H1 (cell line): ENCODE measurements around the gene PDZD2.

Experiments
- FOSL1 ChIP-seq: IDR thresholded peaks from 2 replicates; pipeline ENCODE4 v1.6.1; 2011; ENCODE audit warnings: mild to moderate bottlenecking, low read depth, low read length, moderate library complexity; ENCODE audit not compliant: insufficient read depth
- JUND ChIP-seq: IDR thresholded peaks from 2 replicates; pipeline ENCODE4 v1.6.1; 2011; ENCODE audit warnings: mild to moderate bottlenecking, improper control_type of control experiment, low read length
- POLR2A ChIP-seq, 2 experiments: IDR thresholded peaks; 1 replicate in 1 of 2; 2 replicates in 1 of 2; pipeline ENCODE4 v1.6.1; 2011; ENCODE audit warnings: low read depth in 2 of 2, low read length in 2 of 2, mild to moderate bottlenecking in 2 of 2; ENCODE audit errors: control extremely low read depth in 1 of 2
- POLR2AphosphoS5 ChIP-seq: IDR thresholded peaks from 2 replicates; pipeline ENCODE4 v1.6.1; 2011; ENCODE audit warnings: low read depth, low read length
- POU5F1 ChIP-seq: IDR thresholded peaks from 2 replicates; pipeline ENCODE4 v1.6.1; 2011; ENCODE audit warnings: low read depth, mild to moderate bottlenecking, low read length, moderate library complexity
- RAD21 ChIP-seq, 2 experiments: IDR thresholded peaks in 1 of 2; conservative IDR thresholded peaks in 1 of 2; 2 replicates each; pipeline ENCODE4 v1.6.1; 2011; ENCODE audit warnings: low read depth in 2 of 2, low read length in 2 of 2, improper control_type of control experiment in 1 of 2, inconsistent platforms in 1 of 2, mild to moderate bottlenecking in 1 of 2, moderate library complexity in 1 of 2
- SP2 ChIP-seq: IDR thresholded peaks from 2 replicates; pipeline ENCODE4 v1.6.1; 2012; ENCODE audit warnings: mild to moderate bottlenecking, low read length, inconsistent platforms
- TCF12 ChIP-seq: IDR thresholded peaks from 2 replicates; pipeline ENCODE4 v1.6.1; 2011; ENCODE audit warnings: low read depth, mild to moderate bottlenecking, low read length
- ZNF274 ChIP-seq: IDR thresholded peaks from 2 replicates; pipeline ENCODE4 v1.7.0; 2012; ENCODE audit warnings: low read length, borderline replicate concordance; ENCODE audit errors: extremely low read depth
- TF ChIP-seq, protein P1 (sequence below), 3 experiments: IDR thresholded peaks; 1 replicate in 2 of 3; 2 replicates in 1 of 3; pipeline versions ENCODE4 v1.5.1 to v1.6.1; 2011; ENCODE audit warnings: low read length in 3 of 3, mild to moderate bottlenecking in 3 of 3, inconsistent platforms in 2 of 3, low read depth in 1 of 3, moderate library complexity in 1 of 3; ENCODE audit not compliant: insufficient read depth in 1 of 3; ENCODE audit errors: control extremely low read depth in 1 of 3
- TF ChIP-seq, protein P2 (sequence below): IDR thresholded peaks from 2 replicates; pipeline ENCODE4 v1.6.1; 2011; ENCODE audit warnings: low read length, improper control_type of control experiment

DNA sequence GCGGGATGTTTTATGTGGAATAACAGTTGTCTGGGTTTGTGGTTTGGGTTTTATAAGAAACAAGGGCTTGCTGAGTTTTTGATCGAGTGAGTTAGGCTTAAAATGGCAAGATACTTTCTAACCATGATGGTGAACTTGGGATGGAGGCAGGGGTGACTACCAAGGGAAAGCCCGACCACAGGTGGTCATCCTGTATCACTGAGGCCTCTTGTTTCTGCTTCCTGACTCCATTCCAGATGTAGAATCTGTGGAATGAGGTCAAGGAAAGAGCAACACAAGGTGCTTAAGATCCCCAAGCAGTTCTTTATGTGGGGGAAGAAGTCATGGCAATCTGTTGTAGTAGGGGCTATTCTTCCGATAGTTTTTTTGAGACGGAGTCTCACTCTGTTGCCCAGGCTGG is 412.9 kb downstream of the PDZD2 start:
- TF ChIP-seq POLR2AphosphoS5 (no peak), TCF12 (no peak), RAD21 (IDR thresholded peaks at IDR 0.05 in 1 of 2, conservative IDR thresholded peaks at IDR 0.05 in 1 of 2; ENCODE audit: low read depth in 2 of 2, low read length in 2 of 2) (no peak), JUND (no peak), POLR2A (IDR thresholded peaks at IDR 0.05; ENCODE audit: control extremely low read depth in 1 of 2, low read depth in 2 of 2, low read length in 2 of 2) (no peak), FOSL1 (no peak), SP2 (no peak), POU5F1 (no peak), ZNF274 (no peak)
- TF ChIP-seq, protein P1, sequence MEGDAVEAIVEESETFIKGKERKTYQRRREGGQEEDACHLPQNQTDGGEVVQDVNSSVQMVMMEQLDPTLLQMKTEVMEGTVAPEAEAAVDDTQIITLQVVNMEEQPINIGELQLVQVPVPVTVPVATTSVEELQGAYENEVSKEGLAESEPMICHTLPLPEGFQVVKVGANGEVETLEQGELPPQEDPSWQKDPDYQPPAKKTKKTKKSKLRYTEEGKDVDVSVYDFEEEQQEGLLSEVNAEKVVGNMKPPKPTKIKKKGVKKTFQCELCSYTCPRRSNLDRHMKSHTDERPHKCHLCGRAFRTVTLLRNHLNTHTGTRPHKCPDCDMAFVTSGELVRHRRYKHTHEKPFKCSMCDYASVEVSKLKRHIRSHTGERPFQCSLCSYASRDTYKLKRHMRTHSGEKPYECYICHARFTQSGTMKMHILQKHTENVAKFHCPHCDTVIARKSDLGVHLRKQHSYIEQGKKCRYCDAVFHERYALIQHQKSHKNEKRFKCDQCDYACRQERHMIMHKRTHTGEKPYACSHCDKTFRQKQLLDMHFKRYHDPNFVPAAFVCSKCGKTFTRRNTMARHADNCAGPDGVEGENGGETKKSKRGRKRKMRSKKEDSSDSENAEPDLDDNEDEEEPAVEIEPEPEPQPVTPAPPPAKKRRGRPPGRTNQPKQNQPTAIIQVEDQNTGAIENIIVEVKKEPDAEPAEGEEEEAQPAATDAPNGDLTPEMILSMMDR (IDR thresholded peaks at IDR 0.05; ENCODE audit: control extremely low read depth in 1 of 3, insufficient read depth in 1 of 3, low read depth in 1 of 3, low read length in 3 of 3), result no peak
- TF ChIP-seq, protein P2, sequence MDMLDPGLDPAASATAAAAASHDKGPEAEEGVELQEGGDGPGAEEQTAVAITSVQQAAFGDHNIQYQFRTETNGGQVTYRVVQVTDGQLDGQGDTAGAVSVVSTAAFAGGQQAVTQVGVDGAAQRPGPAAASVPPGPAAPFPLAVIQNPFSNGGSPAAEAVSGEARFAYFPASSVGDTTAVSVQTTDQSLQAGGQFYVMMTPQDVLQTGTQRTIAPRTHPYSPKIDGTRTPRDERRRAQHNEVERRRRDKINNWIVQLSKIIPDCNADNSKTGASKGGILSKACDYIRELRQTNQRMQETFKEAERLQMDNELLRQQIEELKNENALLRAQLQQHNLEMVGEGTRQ, result no peak
